Measurements from ENCODE around the gene TTC3. TPM values are rescaled to one million over a fixed set of nuclear protein-coding genes. Genes with fewer than 3 reads are reported as not detected.

The TTC3 gene
- total and polyA plus RNA-seq, 9 of the 15 experiments (the other 6 are each of a cell fraction or from before 2014, with no cell fraction given) = 17.5 to 92.0 (median 59.5) TPM

DNA sequence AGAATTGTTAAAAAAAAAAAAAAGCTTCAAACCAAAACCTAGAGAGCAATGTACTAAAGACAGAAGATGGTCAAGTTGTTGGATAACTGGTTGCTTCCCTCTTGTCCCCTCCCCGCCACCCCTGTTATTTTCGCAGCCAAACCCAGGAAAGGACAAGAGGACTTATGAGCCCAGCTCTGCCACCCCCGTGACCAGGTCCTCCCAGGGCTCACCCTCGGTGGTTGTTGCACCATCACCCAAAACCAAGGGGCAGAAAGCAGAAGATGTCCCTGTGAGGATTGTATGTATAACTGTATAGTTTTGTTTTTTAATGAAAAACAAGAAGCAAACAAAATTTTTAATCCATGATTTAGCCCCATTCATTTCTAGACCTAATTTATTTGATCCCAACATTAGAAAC is 124.7 kb downstream of the TTC3 start:
- Histone ChIP-seq H3K9ac (ENCODE audit: insufficient read depth in 1 of 2, low read depth in 2 of 2, low read length in 2 of 2) (no peak overlapping the region), H3K4me3 (no peak overlapping the region), H3K4me1 (replicated peaks in 1 of 2; ENCODE audit: control insufficient read depth in 2 of 2, insufficient read depth in 2 of 2, low read length in 2 of 2) (peaks cover 0 to 2% of the 10 kb centered on the region in 2 experiments; a peak in 1 of 5 replicates), H3K27me3 (ENCODE audit: control insufficient read depth in 2 of 2, insufficient read depth in 2 of 2, low read length in 2 of 2) (no peaks in the 10 kb centered on the region), H3K9me1 (ENCODE audit: control insufficient read depth, insufficient read depth, low read length) (no peaks in the 10 kb centered on the region), H3K27ac (ENCODE audit: extremely low read depth, low read depth, low read length) (no peak overlapping the region), H2AFZ (ENCODE audit: low read depth, low read length) (no peak overlapping the region), H4K20me1 (replicated peaks; ENCODE audit: control insufficient read depth, insufficient read depth, low read length) (no peaks in the 10 kb centered on the region), H3K36me3 (ENCODE audit: control insufficient read depth, insufficient read depth, low read length) (peaks cover 91% of the 10 kb centered on the region), H3K4me2 (ENCODE audit: insufficient read depth, low read length) (no peak overlapping the region), H3K9me3 (replicated peaks; ENCODE audit: control insufficient read depth, insufficient read depth, low read depth, low read length) (no peaks in the 10 kb centered on the region), H3K79me2 (ENCODE audit: control insufficient read depth, insufficient read depth, low read length) (no peaks in the 10 kb centered on the region)
- ChIA-PET CTCF (ENCODE audit: low intra/inter-chr PET ratio) (no interaction called here), POLR2A (interaction anchor here (2.1 kb wide), 1 partner anchor 10 kb away, joined by 9 read pairs; no protein-coding TSS in a partner anchor)
- WGBS (ENCODE audit: insufficient coverage, low coverage, missing lambda C conversion rate) = 95% methylated on average over 4 of the region's 4 CpGs
- DNase-seq (ENCODE audit: extremely low read depth in 1 of 4, low spot score in 3 of 4) = no peak
- BruUV-seq (replicated peaks) = no TSS peak
- TF ChIP-seq LARP7 (IDR thresholded peaks at IDR 0.05) = no peak
- TF ChIP-seq RUNX1 (IDR thresholded peaks at IDR 0.05; ENCODE audit: low read depth) = no peak
- no peak for TF ChIP-seq ZNF583 (CRISPR knock-in tag; IDR thresholded peaks at IDR 0.05)
- TF ChIP-seq ZFP1 (CRISPR knock-in tag; IDR thresholded peaks at IDR 0.05) = no peak
- TF ChIP-seq CHD1 (IDR thresholded peaks at IDR 0.05; ENCODE audit: low read length) = no peak
- no peak for TF ChIP-seq KDM1A (IDR thresholded peaks at IDR 0.05)
- no peak for TF ChIP-seq MCM7 (IDR thresholded peaks at IDR 0.05)
- no peak for TF ChIP-seq CBX2 (IDR thresholded peaks at IDR 0.05; ENCODE audit: insufficient read depth, low read length, poor library complexity, severe bottlenecking)
- TF ChIP-seq HNRNPL (IDR thresholded peaks at IDR 0.05; ENCODE audit: low read depth, low read length) = no peak
- TF ChIP-seq TAF15 (IDR thresholded peaks at IDR 0.05; ENCODE audit: low read depth, low read length) = no peak
- TF ChIP-seq MXI1 (IDR thresholded peaks at IDR 0.05; ENCODE audit: low read depth, low read length) = no peak
- TF ChIP-seq ZNF121 (CRISPR knock-in tag; conservative IDR thresholded peaks at IDR 0.05) = no peak
- intact Hi-C loops (cut with micrococcal nuclease) (no loop called here), in situ Hi-C loops (cut with MboI) (no loop called here)
- ATAC-seq = no peak
- no peak for FAIRE-seq
